Mesothelial cell of epicardium (in vitro differentiated cells): ENCODE data around the gene ZNF519. TPM values are rescaled to one million over a fixed set of nuclear protein-coding genes. Genes with fewer than 3 reads are reported as not detected.
"Not testable (repeated sequence)": the region's sequence is repeated elsewhere in the genome, so short reads cannot be mapped to it uniquely, and the experiment has no call there.

Experiments used
- DNase-seq, 2 experiments: peaks; one replicate each; pipeline ENCODE4 v3.0.0; 2021; ENCODE audit warnings: low spot score in 2 of 2; ENCODE audit not compliant: unreplicated experiment in 2 of 2
- H3K27ac Mint-ChIP-seq: 2 replicates; pipeline ENCODE4 v1.8.0; 2021; ENCODE audit warnings: mixed read lengths
- H3K27me3 Mint-ChIP-seq: 2 replicates; pipeline ENCODE4 v1.8.0; 2021; ENCODE audit warnings: low read depth, mixed read lengths
- H3K36me3 Mint-ChIP-seq: 2 replicates; pipeline ENCODE4 v1.8.0; 2021; ENCODE audit warnings: mixed read lengths
- H3K4me1 Mint-ChIP-seq: 2 replicates; pipeline ENCODE4 v1.8.0; 2021; ENCODE audit warnings: mixed read lengths
- H3K4me3 Mint-ChIP-seq: 2 replicates; pipeline ENCODE4 v1.8.0; 2021; ENCODE audit warnings: mild to moderate bottlenecking, moderate library complexity, mixed read lengths
- H3K9me3 Mint-ChIP-seq: 2 replicates; pipeline ENCODE4 v1.8.0; 2021; ENCODE audit warnings: mixed read lengths
- total RNA-seq: library from RNA; stranded (reverse); gene quantifications from 3 replicates; pipeline ENCODE4 v1.2.1, GENCODE V29; 2021

The ZNF519 gene
- total RNA-seq, 1 donor from 2014 or later: 24.0 TPM

- H3K27me3 Mint-ChIP-seq, DNase-seq, H3K36me3 Mint-ChIP-seq, H3K27ac Mint-ChIP-seq, H3K4me3 Mint-ChIP-seq, H3K4me1 Mint-ChIP-seq: not testable (repeated sequence)
- H3K9me3 Mint-ChIP-seq: peaks cover 28% of the 10 kb centered on the region
Observed at GRCh38 chr18:14171301-14172141, 39.3 kb upstream of the ZNF519 start.

DNA sequence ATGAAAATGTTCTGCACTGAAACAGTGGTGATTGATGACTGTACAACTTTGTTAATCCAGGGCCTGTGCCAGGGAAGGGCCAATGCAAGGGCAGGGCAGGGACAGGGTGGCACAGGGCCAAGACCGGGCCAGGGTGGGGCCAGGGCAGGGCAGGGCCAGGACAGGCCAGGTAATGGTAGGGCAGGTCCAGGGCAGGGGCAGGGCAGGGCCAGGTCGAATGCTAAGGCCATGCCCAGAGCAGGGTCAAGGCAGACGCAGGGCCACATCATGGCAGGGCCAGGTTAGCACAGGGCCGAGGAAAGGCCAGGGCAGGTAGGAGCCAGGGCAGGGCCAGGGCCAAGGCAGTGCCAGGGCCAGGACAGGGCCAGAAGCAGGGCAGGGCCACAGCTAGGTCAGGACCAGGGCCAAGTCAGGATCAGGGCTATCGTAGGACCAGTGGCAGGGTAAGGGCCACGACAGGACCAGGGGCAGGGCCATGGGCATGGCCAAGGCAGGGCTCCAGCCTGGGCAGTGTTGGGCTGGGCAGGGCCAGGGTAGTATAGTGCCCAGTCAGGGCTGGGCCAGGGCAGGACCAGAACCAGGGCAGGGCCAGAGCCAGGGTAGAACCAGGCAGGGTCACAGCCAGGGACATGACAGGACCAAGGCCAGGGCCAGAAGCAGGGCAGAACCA, 38.3 kb upstream of the ZNF519 start:
- H3K27me3 Mint-ChIP-seq, H3K36me3 Mint-ChIP-seq, H3K4me1 Mint-ChIP-seq, DNase-seq, H3K27ac Mint-ChIP-seq, H3K4me3 Mint-ChIP-seq: not testable (repeated sequence)
- H3K9me3 Mint-ChIP-seq: peaks cover 21% of the 10 kb centered on the region

DNA sequence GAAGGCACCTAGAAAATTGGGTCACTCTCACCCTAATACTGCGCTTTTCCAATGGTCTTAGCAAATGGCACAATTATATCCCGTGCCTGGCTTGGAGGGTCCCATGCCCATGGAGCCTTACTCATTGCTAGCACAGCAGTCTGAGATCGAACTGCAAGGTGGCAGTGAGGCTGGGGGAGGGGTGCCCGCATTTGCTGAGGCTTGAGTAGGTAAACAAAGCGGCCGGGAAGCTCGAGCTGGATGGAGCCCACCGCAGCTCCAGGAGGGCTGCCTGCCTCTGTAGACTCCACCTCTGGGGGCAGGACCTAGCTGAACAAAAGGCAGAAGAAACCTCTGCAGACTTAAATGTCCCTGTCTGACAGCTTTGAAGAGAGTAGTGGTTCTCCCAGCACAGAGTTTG, 30.7 kb upstream of the ZNF519 start:
- H3K36me3 Mint-ChIP-seq, H3K27me3 Mint-ChIP-seq, H3K27ac Mint-ChIP-seq, DNase-seq, H3K4me1 Mint-ChIP-seq, H3K4me3 Mint-ChIP-seq: not testable (repeated sequence)
- peaks cover 44% of the 10 kb centered on the region for H3K9me3 Mint-ChIP-seq

DNA sequence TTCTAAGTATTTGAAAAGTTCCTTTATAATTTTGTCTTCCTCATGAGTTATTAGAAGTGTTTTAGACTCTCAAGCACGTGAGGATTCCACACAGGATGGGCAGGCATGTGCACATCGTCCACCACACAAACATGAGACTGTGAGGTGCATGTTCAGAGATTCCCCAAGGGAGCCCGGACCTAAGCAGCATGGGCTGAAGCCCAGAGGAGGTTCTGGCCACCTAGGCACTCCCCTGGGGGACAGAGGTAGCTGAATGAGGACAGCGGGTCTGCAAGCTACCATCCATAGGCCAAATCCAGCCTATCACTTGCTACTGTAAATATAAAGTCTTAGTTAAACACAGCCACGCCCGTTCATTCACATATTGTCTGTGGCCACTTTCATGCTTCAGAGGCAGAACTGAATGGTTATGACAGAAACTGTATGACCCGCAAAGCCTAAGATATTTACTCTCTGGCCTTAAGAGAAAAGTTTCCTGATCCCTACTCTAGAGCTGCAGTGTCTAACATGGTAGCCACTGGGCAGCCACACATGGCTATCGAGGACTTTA, 19.4 kb upstream of the ZNF519 start:
- H3K27ac Mint-ChIP-seq, H3K4me1 Mint-ChIP-seq, H3K27me3 Mint-ChIP-seq, H3K36me3 Mint-ChIP-seq, DNase-seq, H3K4me3 Mint-ChIP-seq: not testable (repeated sequence)
- H3K9me3 Mint-ChIP-seq: peaks cover 17% of the 10 kb centered on the region

DNA sequence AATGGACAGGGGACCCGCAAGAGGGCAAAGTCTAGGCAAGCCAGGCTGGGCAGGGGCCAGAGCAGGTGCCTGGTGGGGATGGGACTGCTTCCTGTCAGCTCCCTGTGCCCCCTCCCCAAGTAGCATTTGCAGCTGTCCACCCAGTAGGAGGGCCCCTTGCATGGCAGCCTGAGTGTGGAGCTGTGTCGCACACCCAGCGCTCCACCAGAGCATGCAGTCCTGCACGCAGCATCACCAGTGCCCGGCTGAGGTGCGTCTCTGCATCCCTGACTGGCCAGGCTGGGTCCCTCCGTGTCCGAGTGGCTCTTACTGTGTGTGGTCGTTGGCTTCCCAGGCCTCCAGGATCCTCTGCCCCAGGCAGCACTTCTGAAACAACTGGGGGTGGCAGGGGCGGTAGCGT, 18.5 kb upstream of the ZNF519 start:
- H3K36me3 Mint-ChIP-seq, DNase-seq, H3K27me3 Mint-ChIP-seq, H3K27ac Mint-ChIP-seq, H3K4me3 Mint-ChIP-seq, H3K4me1 Mint-ChIP-seq: not testable (repeated sequence)
- H3K9me3 Mint-ChIP-seq: peaks cover 12% of the 10 kb centered on the region

- not testable (repeated sequence) for DNase-seq, H3K27ac Mint-ChIP-seq, H3K27me3 Mint-ChIP-seq, H3K36me3 Mint-ChIP-seq, H3K4me1 Mint-ChIP-seq, H3K4me3 Mint-ChIP-seq
- H3K9me3 Mint-ChIP-seq: peaks cover 12% of the 10 kb centered on the region
Observed at GRCh38 chr18:14149916-14150420, 17.7 kb upstream of the ZNF519 start.

DNA sequence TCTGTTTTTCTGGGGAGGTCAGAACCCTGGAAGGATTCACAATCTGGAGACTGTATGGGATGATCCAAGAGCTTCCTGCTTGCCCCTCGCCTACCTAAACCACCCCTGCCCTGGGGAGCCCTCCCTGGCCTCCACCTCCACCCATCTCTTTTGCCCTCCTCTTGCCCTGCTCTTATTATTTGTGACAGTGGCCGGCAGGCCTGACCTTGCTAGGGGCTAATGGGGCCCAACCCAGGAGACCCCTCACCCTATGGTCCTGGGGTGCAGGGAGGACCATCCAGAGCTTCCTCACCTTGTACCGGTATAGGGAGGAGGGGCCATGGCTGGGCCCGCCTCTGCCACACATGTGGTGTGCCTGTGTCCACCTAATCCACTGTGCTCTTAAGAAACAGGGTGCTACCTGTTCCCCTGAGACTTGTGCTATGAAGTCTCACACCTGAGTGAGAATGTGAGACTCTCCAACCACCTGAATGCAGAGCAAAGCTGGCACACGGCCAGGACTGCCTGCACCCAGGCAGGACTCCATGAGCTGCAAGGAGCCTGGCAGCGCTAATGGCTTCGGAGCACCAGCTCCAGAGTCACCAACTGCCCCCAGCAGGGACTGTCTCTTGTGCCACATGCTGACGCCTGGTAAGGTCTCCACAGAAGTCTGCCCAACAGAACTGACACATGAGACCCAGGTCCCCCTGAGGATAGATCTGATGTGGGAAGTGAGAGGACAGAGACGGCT, 17.1 kb upstream of the ZNF519 start:
- not testable (repeated sequence) for H3K36me3 Mint-ChIP-seq, DNase-seq, H3K4me1 Mint-ChIP-seq, H3K27ac Mint-ChIP-seq, H3K27me3 Mint-ChIP-seq, H3K4me3 Mint-ChIP-seq
- peaks cover 12% of the 10 kb centered on the region for H3K9me3 Mint-ChIP-seq

DNA sequence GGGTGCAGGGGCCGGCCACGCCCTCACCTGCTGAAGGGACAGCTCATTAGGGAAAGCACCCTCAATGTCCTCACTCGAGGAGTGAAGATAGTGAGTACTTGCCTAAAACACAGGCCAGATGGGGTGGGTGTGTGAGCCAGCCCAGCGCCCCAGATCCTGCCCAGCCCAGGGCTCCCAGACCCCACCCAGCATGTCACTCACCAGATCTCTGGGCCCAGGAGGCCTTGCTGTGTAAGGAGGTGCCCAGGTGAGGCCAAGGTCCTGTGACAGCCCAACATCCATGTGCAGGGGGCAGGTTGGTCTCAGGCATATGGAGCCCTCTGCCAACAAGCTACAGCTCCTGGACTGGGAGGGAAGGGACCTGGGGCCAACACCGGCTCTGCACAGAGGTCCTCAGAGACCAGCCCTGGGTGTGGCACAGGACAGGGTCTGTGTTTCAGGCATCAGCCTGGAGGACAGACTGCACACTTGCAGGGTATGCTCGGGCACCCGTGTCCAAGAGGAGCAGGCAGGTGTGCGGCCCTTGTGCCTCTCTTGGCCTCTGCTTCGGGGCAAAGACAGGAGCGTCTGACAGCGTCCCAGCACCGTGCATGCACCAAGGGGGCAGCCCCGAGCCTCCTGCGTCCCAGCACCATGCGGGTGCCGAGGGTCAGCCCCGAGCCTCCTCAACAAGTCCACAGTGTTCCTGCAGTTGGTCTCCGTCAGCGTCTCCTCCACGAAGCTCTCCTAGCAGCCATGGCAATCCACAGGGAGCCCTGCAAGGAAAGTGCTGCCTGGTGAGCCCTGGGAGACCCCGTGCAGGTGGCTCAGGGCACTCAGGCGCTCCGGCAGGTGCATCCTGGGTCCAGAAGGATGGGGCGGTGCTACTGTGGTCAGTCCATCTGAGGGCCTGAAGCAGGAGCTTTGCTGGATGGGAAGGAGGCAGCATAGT, 16.0 kb upstream of the ZNF519 start:
- not testable (repeated sequence) for H3K27me3 Mint-ChIP-seq, H3K4me3 Mint-ChIP-seq, H3K36me3 Mint-ChIP-seq, DNase-seq, H3K27ac Mint-ChIP-seq, H3K9me3 Mint-ChIP-seq, H3K4me1 Mint-ChIP-seq

GRCh38 chr18:14146771-14147170, 14.5 kb upstream of the ZNF519 start:
- H3K27ac Mint-ChIP-seq, H3K27me3 Mint-ChIP-seq, H3K4me3 Mint-ChIP-seq, H3K36me3 Mint-ChIP-seq, H3K4me1 Mint-ChIP-seq, DNase-seq, H3K9me3 Mint-ChIP-seq: not testable (repeated sequence)

- H3K9me3 Mint-ChIP-seq, H3K36me3 Mint-ChIP-seq, H3K4me1 Mint-ChIP-seq, H3K27ac Mint-ChIP-seq, H3K27me3 Mint-ChIP-seq, H3K4me3 Mint-ChIP-seq, DNase-seq: not testable (repeated sequence)
Observed at GRCh38 chr18:14145581-14146338, 13.5 kb upstream of the ZNF519 start.

- not testable (repeated sequence) for H3K27me3 Mint-ChIP-seq, H3K27ac Mint-ChIP-seq, DNase-seq, H3K4me3 Mint-ChIP-seq, H3K36me3 Mint-ChIP-seq, H3K4me1 Mint-ChIP-seq, H3K9me3 Mint-ChIP-seq
Observed at GRCh38 chr18:14145021-14145420, 12.8 kb upstream of the ZNF519 start.
